MCF 10A (cell line): ENCODE results near the gene SORBS2. TPM values are rescaled to one million over a fixed set of nuclear protein-coding genes. Genes with fewer than 3 reads are reported as not detected.
"Not testable (repeated sequence)": the region's sequence is repeated elsewhere in the genome, so short reads cannot be mapped to it uniquely, and the experiment has no call there.

Source experiments
- Bru-seq: library from RNA; stranded (reverse); fragments of 400-500 nt; gene quantifications from one replicate; lab custom pipeline; 2021; lab: Mats Ljungman, UMichigan
- BruChase-seq, 2 experiments: library from RNA; stranded (reverse); fragments of 400-500 nt; gene quantifications; one replicate each; lab custom pipeline; 2021; lab: Mats Ljungman, UMichigan
- BruUV-seq: library from RNA; stranded (reverse); fragments of 400-500 nt; replicated peaks from 2 replicates; lab custom pipeline; 2021; lab: Mats Ljungman, UMichigan
- CTCF ChIA-PET: fragments of 300-600 bp; sonication (Branson Sonifier 250); formaldehyde crosslinking; extraction: SDS; loops from one replicate; lab custom pipeline; 2021; ENCODE audit warnings: antibody characterized with exemption, inconsistent platforms; lab: Yijun Ruan, JAX
- POLR2A ChIA-PET: fragments of 300-600, 350-650 bp; sonication (Branson Sonifier 250); formaldehyde crosslinking; extraction: SDS; loops from one replicate; lab custom pipeline; 2020; ENCODE audit warnings: antibody characterized with exemption, inconsistent platforms; lab: Yijun Ruan, JAX
- DNase-seq: peaks from one replicate; pipeline ENCODE4 v3.0.0-alpha.2; 2018; ENCODE audit not compliant: unreplicated experiment
- H3K27ac Mint-ChIP-seq: one replicate; pipeline ENCODE4 v1.8.0; 2022; ENCODE audit warnings: mild to moderate bottlenecking, low read depth, mixed read lengths; ENCODE audit not compliant: unreplicated experiment
- H3K27me3 Mint-ChIP-seq: one replicate; pipeline ENCODE4 v1.8.0; 2022; ENCODE audit warnings: mixed read lengths; ENCODE audit not compliant: insufficient read depth, unreplicated experiment
- H3K36me3 Mint-ChIP-seq: one replicate; pipeline ENCODE4 v1.8.0; 2022; ENCODE audit warnings: mild to moderate bottlenecking, moderate library complexity, mixed read lengths; ENCODE audit not compliant: insufficient read depth, unreplicated experiment
- H3K4me1 Mint-ChIP-seq: one replicate; pipeline ENCODE4 v1.8.0; 2022; ENCODE audit warnings: mixed read lengths; ENCODE audit not compliant: insufficient read depth, unreplicated experiment
- H3K4me3 Mint-ChIP-seq: one replicate; pipeline ENCODE4 v1.8.0; 2022; ENCODE audit warnings: mild to moderate bottlenecking, moderate library complexity, mixed read lengths; ENCODE audit not compliant: unreplicated experiment
- H3K9me3 Mint-ChIP-seq: one replicate; pipeline ENCODE4 v1.8.0; 2022; ENCODE audit warnings: mixed read lengths; ENCODE audit not compliant: unreplicated experiment
- CTCF ChIP-seq: fragments of 200-600 bp; IDR thresholded peaks from one replicate; pipeline ENCODE4 v1.8.0; 2022; ENCODE audit warnings: antibody characterized with exemption, mild to moderate bottlenecking; ENCODE audit not compliant: unreplicated experiment
- intact Hi-C: fragments of 100-400 bp; cut with micrococcal nuclease; formaldehyde crosslinking; loops from 2 replicates; pipeline ENCODE4 v1.14.1; 2022
- long read RNA-seq: library from polyadenylated mRNA; stranded (forward); transcript quantifications from one replicate; pipeline ENCODE4 v2.0.0, GENCODE V29; 2022
- total RNA-seq: library from RNA; stranded (reverse); gene quantifications from 2 replicates; pipeline ENCODE4 v1.2.3, GENCODE V29; 2022

The SORBS2 gene, protein sequence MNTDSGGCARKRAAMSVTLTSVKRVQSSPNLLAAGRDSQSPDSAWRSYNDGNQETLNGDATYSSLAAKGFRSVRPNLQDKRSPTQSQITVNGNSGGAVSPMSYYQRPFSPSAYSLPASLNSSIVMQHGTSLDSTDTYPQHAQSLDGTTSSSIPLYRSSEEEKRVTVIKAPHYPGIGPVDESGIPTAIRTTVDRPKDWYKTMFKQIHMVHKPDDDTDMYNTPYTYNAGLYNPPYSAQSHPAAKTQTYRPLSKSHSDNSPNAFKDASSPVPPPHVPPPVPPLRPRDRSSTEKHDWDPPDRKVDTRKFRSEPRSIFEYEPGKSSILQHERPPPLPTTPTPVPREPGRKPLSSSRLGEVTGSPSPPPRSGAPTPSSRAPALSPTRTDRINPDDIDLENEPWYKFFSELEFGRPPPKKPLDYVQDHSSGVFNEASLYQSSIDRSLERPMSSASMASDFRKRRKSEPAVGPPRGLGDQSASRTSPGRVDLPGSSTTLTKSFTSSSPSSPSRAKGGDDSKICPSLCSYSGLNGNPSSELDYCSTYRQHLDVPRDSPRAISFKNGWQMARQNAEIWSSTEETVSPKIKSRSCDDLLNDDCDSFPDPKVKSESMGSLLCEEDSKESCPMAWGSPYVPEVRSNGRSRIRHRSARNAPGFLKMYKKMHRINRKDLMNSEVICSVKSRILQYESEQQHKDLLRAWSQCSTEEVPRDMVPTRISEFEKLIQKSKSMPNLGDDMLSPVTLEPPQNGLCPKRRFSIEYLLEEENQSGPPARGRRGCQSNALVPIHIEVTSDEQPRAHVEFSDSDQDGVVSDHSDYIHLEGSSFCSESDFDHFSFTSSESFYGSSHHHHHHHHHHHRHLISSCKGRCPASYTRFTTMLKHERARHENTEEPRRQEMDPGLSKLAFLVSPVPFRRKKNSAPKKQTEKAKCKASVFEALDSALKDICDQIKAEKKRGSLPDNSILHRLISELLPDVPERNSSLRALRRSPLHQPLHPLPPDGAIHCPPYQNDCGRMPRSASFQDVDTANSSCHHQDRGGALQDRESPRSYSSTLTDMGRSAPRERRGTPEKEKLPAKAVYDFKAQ (N-terminal part only)
- total RNA-seq (19.3 and 29.1 TPM in 2 replicates), Bru-seq, nascent RNA (percentile 55 among the genes with signal in this experiment), BruChase-seq, experiment 1, labeled RNA remaining after a 6-hour chase (percentile 44 among the genes with signal in this experiment), BruChase-seq, experiment 2, labeled RNA remaining after a 2-hour chase (percentile 48 among the genes with signal in this experiment)
- long read RNA-seq, partial matches to known transcripts = 6 of 31 reads
- long read RNA-seq, other reads (novel, unspliced or antisense) = 25 of 31 reads

DNA sequence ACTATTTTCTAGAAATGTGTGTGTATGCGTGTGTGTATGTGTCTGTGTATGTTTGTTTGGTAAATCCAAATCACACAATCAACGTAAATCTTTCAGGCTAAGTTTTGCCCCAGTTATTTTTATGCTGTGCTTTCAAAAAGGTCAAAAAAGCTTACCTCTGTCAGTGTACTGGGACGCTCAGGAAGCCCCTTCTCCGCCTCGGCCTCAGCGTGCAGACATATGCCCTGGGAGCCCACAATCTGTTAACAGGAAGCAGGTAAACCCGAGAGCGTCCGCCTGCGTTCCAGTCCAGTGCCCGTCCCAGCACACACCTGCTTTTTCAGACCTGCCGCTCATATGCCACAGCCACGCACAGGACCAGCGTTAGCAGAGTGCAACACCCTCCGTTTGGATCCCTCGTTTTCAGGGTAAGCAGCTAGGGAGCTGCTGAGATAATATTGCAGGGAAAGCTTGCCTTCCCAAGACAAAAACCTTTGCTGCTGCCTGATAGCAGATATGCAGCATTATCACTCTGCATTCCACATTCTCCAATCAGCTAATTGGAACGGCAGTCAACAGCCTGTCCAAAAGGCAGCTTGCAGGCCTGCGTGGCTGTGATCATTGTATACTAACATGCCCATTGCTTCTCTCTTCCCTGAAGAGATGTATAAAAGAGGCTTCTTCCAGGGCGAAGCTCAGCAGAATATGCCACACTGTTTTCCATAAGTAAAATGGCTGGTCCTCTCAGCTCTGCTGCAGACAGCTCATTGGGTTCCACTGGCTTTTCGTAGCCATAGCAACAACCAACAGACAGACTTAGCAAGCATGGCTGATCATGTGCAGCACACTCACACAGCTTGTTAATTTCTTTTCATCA lies at the start of gene SORBS2:
Gene SORBS2, minus strand, starts transcription at position 686 of the 856 bp plus-strand sequence. CDS start 121,623 bp downstream, outside the sequence.
- TF ChIP-seq CTCF = no peak
- Mint-ChIP-seq H3K9me3 (no peaks in the 10 kb centered on the region), H3K36me3 (peaks cover 4% of the 10 kb centered on the region), H3K4me1 (peaks cover 13% of the 10 kb centered on the region), H3K27me3 (no peaks in the 10 kb centered on the region), H3K27ac (peak within 1 kb of the TSS; percentile 79), H3K4me3 (peak within 1 kb of the TSS; percentile 77)
- peak; percentile 43 for DNase-seq
- BruUV-seq = no TSS peak
- intact Hi-C loops = loop anchor here (2.0 kb wide), 1 partner anchor 171 kb away; no protein-coding TSS in a partner anchor
- ChIA-PET CTCF (interaction anchor here (0.9 to 2.0 kb wide), 5 partner anchors 34 to 228 kb away, joined by 3 to 13 read pairs (median 5); no protein-coding TSS in a partner anchor), POLR2A (interaction anchor here (0.6 to 4.4 kb wide), 23 partner anchors 11 to 226 kb away, joined by 3 to 52 read pairs (median 5); no protein-coding TSS in a partner anchor)

GRCh38 chr4:185859111-185859510 lies 47.1 kb upstream of the SORBS2 start:
- H3K27ac Mint-ChIP-seq = no peak overlapping the region
- ChIA-PET CTCF (no interaction called here), POLR2A (interaction anchor here (0.7 kb wide), 1 partner anchor 76 kb away, joined by 4 read pairs; no protein-coding TSS in a partner anchor)
- peaks cover 10% of the 10 kb centered on the region for H3K9me3 Mint-ChIP-seq
- no peak for TF ChIP-seq CTCF
- intact Hi-C loops = no loop called here
- peaks cover under 1% of the 10 kb centered on the region for H3K4me1 Mint-ChIP-seq
- H3K36me3 Mint-ChIP-seq = no peaks in the 10 kb centered on the region
- no TSS peak for BruUV-seq
- no peak overlapping the region for H3K4me3 Mint-ChIP-seq
- H3K27me3 Mint-ChIP-seq = no peaks in the 10 kb centered on the region
- DNase-seq = no peak

GRCh38 chr4:185857561-185857960 lies 45.6 kb upstream of the SORBS2 start:
- H3K4me1 Mint-ChIP-seq, BruUV-seq, POLR2A ChIA-PET, CTCF ChIA-PET, DNase-seq, H3K27ac Mint-ChIP-seq, H3K27me3 Mint-ChIP-seq, H3K4me3 Mint-ChIP-seq, intact Hi-C loops, H3K36me3 Mint-ChIP-seq: not testable (repeated sequence)
- H3K9me3 Mint-ChIP-seq = peaks cover 10% of the 10 kb centered on the region
